Keratinocyte (primary cell): ENCODE data around the gene CERS1.

Experiments
- CTCF ChIP-seq, 3 experiments: IDR thresholded peaks in 1 of 3; conservative IDR thresholded peaks in 1 of 3; optimal IDR thresholded peaks in 1 of 3; 2 replicates in 2 of 3; 3 replicates in 1 of 3; pipeline versions ENCODE3 to v1.5.1; 2011; ENCODE audit warnings: low read length in 3 of 3, mild to moderate bottlenecking in 3 of 3, moderate library complexity in 2 of 3, control low read depth in 1 of 3, inconsistent platforms in 1 of 3; ENCODE audit not compliant: insufficient read depth in 2 of 3; ENCODE audit errors: extremely low read depth in 1 of 3
- EZH2 ChIP-seq: IDR thresholded peaks from one replicate; pipeline ENCODE4 v1.6.1; 2012; ENCODE audit warnings: inconsistent platforms, mild to moderate bottlenecking, low read length, moderate library complexity

GRCh38 chr19:18919900-18920214 is 23.9 kb upstream of the CERS1 start:
- no peak for TF ChIP-seq CTCF (optimal IDR thresholded peaks at IDR 0.05 in 1 of 3, IDR thresholded peaks at IDR 0.05 in 1 of 3, conservative IDR thresholded peaks at IDR 0.05 in 1 of 3; ENCODE audit: extremely low read depth in 1 of 3, insufficient read depth in 2 of 3, low read length in 3 of 3)
- TF ChIP-seq EZH2 = no peak
